Measurements from ENCODE around the gene TNNT1.

TNNT1 gene

DNA sequence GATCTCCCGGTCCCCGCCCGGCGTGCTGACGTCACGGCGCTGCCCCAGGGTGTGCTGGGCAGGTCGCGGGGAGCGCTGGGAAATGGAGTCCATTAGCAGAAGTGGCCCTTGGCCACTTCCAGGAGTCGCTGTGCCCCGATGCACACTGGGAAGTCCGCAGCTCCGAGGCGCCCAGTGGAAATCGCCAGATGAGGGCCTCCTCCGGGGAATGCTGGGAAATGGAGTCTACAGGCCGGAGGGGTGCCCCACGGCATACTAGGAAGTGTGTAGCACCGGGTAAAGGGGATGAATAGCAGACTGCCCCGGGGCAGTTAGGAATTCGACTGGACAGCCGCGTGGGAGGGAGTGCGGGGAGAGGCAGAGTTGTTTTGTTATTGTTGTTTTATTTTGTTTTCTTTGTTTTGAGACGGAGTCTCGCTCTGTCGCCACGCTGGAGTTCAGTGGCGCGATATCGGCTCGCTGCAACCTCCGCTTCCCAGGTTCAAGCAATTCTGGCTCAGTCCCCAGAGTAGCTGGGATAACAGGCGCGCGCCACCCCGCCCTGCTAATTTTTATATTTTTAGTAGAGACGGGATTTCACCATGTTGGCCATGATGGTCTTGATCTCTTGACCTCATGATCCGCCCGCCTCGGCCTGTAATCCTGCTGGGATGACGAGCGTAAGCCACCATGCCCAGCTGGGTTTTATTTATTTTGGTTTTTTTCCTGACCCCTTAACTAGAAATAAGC lies 31.2 kb downstream of the TNNT1 start:
- Histone ChIP-seq H3K4me1 (ENCODE audit: control insufficient read depth, insufficient read depth, low read length) (peaks cover 18% of the 10 kb centered on the region), H3K27ac (ENCODE audit: extremely low read depth, low read depth, low read length) (peak overlapping the region; percentile 42; the same call in 1 of the 2 replicates), H3K9me3 (ENCODE audit: control insufficient read depth, insufficient read depth, low read depth, low read length) (no peaks in the 10 kb centered on the region), H3K36me3 (ENCODE audit: control insufficient read depth in 2 of 2, insufficient read depth in 1 of 2, low read length in 2 of 2) (peaks cover 0 to 3% of the 10 kb centered on the region in 2 experiments; a peak in 1 of 3 replicates), H3K4me3 (ENCODE audit: low read depth, low read length) (peak overlapping the region; percentile 78)
- ChIA-PET POLR2A (interaction anchor here (0.5 to 2.7 kb wide), 33 partner anchors 12 to 917 kb away, joined by 3 to 16 read pairs (median 5); partner anchors contain the start of genes KMT5C, NAT14, PPP6R1 and RPS9), CTCF (interaction anchor here (0.6 to 4.6 kb wide), 9 partner anchors 15 to 300 kb away, joined by 3 to 26 read pairs (median 3); partner anchors contain the start of gene DNAAF3)
- TF ChIP-seq RBAK (tag by site-specific recombination; IDR thresholded peaks at IDR 0.05) (no peak), ZNF433 (tag by site-specific recombination; IDR thresholded peaks at IDR 0.05; ENCODE audit: low read depth) (no peak), ZFP3 (tag by site-specific recombination; IDR thresholded peaks at IDR 0.05; ENCODE audit: low read depth) (no peak), ZNF473 (tag by site-specific recombination; IDR thresholded peaks at IDR 0.05) (no peak), SETDB1 (IDR thresholded peaks at IDR 0.05; ENCODE audit: insufficient read length, low read length) (no peak), ZXDB (tag by site-specific recombination; IDR thresholded peaks at IDR 0.05) (peak; percentile 88), ZNF248 (tag by site-specific recombination; IDR thresholded peaks at IDR 0.05) (no peak), ZBTB20 (tag by site-specific recombination; IDR thresholded peaks at IDR 0.05) (peak; percentile 92), SALL2 (tag by site-specific recombination; IDR thresholded peaks at IDR 0.05; ENCODE audit: borderline replicate concordance) (no peak), ZNF843 (tag by site-specific recombination; IDR thresholded peaks at IDR 0.05) (peak; percentile 80)
- TF ChIP-seq, protein P1, sequence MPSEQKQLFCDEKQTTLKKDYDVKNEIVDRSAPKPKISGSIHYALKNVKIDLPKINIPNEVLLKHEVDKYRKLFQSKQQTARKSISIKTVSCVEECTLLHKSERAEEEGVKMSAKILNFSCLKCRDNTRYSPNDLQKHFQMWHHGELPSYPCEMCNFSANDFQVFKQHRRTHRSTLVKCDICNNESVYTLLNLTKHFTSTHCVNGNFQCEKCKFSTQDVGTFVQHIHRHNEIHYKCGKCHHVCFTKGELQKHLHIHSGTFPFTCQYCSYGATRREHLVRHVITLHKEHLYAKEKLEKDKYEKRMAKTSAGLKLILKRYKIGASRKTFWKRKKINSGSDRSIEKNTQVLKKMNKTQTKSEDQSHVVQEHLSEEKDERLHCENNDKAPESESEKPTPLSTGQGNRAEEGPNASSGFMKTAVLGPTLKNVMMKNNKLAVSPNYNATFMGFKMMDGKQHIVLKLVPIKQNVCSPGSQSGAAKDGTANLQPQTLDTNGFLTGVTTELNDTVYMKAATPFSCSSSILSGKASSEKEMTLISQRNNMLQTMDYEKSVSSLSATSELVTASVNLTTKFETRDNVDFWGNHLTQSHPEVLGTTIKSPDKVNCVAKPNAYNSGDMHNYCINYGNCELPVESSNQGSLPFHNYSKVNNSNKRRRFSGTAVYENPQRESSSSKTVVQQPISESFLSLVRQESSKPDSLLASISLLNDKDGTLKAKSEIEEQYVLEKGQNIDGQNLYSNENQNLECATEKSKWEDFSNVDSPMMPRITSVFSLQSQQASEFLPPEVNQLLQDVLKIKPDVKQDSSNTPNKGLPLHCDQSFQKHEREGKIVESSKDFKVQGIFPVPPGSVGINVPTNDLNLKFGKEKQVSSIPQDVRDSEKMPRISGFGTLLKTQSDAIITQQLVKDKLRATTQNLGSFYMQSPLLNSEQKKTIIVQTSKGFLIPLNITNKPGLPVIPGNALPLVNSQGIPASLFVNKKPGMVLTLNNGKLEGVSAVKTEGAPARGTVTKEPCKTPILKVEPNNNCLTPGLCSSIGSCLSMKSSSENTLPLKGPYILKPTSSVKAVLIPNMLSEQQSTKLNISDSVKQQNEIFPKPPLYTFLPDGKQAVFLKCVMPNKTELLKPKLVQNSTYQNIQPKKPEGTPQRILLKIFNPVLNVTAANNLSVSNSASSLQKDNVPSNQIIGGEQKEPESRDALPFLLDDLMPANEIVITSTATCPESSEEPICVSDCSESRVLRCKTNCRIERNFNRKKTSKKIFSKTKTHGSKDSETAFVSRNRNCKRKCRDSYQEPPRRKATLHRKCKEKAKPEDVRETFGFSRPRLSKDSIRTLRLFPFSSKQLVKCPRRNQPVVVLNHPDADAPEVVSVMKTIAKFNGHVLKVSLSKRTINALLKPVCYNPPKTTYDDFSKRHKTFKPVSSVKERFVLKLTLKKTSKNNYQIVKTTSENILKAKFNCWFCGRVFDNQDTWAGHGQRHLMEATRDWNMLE (tag by site-specific recombination; conservative IDR thresholded peaks at IDR 0.05; ENCODE audit: low read depth), result 0 out of 2 replicates have a peak, but pooled peaks have one; percentile 19
- TF ChIP-seq, protein P2, sequence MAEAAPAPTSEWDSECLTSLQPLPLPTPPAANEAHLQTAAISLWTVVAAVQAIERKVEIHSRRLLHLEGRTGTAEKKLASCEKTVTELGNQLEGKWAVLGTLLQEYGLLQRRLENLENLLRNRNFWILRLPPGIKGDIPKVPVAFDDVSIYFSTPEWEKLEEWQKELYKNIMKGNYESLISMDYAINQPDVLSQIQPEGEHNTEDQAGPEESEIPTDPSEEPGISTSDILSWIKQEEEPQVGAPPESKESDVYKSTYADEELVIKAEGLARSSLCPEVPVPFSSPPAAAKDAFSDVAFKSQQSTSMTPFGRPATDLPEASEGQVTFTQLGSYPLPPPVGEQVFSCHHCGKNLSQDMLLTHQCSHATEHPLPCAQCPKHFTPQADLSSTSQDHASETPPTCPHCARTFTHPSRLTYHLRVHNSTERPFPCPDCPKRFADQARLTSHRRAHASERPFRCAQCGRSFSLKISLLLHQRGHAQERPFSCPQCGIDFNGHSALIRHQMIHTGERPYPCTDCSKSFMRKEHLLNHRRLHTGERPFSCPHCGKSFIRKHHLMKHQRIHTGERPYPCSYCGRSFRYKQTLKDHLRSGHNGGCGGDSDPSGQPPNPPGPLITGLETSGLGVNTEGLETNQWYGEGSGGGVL (tag by site-specific recombination; IDR thresholded peaks at IDR 0.05), result no peak
- TF ChIP-seq, protein P3, sequence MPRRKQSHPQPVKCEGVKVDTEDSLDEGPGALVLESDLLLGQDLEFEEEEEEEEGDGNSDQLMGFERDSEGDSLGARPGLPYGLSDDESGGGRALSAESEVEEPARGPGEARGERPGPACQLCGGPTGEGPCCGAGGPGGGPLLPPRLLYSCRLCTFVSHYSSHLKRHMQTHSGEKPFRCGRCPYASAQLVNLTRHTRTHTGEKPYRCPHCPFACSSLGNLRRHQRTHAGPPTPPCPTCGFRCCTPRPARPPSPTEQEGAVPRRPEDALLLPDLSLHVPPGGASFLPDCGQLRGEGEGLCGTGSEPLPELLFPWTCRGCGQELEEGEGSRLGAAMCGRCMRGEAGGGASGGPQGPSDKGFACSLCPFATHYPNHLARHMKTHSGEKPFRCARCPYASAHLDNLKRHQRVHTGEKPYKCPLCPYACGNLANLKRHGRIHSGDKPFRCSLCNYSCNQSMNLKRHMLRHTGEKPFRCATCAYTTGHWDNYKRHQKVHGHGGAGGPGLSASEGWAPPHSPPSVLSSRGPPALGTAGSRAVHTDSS (tag by site-specific recombination; IDR thresholded peaks at IDR 0.05), result no peak
- TF ChIP-seq, protein P4, sequence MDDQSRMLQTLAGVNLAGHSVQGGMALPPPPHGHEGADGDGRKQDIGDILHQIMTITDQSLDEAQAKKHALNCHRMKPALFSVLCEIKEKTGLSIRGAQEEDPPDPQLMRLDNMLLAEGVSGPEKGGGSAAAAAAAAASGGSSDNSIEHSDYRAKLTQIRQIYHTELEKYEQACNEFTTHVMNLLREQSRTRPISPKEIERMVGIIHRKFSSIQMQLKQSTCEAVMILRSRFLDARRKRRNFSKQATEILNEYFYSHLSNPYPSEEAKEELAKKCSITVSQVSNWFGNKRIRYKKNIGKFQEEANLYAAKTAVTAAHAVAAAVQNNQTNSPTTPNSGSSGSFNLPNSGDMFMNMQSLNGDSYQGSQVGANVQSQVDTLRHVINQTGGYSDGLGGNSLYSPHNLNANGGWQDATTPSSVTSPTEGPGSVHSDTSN (CRISPR knock-in tag; IDR thresholded peaks at IDR 0.05), result peak; percentile 91
- TF ChIP-seq, protein P5, sequence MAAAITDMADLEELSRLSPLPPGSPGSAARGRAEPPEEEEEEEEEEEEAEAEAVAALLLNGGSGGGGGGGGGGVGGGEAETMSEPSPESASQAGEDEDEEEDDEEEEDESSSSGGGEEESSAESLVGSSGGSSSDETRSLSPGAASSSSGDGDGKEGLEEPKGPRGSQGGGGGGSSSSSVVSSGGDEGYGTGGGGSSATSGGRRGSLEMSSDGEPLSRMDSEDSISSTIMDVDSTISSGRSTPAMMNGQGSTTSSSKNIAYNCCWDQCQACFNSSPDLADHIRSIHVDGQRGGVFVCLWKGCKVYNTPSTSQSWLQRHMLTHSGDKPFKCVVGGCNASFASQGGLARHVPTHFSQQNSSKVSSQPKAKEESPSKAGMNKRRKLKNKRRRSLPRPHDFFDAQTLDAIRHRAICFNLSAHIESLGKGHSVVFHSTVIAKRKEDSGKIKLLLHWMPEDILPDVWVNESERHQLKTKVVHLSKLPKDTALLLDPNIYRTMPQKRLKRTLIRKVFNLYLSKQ (tag by site-specific recombination; IDR thresholded peaks at IDR 0.05; ENCODE audit: borderline replicate concordance), result no peak
- TF ChIP-seq, protein P6, sequence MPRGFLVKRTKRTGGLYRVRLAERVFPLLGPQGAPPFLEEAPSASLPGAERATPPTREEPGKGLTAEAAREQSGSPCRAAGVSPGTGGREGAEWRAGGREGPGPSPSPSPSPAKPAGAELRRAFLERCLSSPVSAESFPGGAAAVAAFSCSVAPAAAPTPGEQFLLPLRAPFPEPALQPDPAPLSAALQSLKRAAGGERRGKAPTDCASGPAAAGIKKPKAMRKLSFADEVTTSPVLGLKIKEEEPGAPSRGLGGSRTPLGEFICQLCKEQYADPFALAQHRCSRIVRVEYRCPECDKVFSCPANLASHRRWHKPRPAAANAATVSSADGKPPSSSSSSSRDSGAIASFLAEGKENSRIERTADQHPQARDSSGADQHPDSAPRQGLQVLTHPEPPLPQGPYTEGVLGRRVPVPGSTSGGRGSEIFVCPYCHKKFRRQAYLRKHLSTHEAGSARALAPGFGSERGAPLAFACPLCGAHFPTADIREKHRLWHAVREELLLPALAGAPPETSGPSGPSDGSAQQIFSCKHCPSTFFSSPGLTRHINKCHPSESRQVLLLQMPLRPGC (tag by site-specific recombination; IDR thresholded peaks at IDR 0.05), result 0 out of 2 replicates have a peak, but pooled peaks have one; percentile 30
- TF ChIP-seq, protein P7, sequence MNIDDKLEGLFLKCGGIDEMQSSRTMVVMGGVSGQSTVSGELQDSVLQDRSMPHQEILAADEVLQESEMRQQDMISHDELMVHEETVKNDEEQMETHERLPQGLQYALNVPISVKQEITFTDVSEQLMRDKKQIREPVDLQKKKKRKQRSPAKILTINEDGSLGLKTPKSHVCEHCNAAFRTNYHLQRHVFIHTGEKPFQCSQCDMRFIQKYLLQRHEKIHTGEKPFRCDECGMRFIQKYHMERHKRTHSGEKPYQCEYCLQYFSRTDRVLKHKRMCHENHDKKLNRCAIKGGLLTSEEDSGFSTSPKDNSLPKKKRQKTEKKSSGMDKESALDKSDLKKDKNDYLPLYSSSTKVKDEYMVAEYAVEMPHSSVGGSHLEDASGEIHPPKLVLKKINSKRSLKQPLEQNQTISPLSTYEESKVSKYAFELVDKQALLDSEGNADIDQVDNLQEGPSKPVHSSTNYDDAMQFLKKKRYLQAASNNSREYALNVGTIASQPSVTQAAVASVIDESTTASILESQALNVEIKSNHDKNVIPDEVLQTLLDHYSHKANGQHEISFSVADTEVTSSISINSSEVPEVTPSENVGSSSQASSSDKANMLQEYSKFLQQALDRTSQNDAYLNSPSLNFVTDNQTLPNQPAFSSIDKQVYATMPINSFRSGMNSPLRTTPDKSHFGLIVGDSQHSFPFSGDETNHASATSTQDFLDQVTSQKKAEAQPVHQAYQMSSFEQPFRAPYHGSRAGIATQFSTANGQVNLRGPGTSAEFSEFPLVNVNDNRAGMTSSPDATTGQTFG (tag by site-specific recombination; IDR thresholded peaks at IDR 0.05; ENCODE audit: borderline replicate concordance), result no peak
- TF ChIP-seq, protein P8, sequence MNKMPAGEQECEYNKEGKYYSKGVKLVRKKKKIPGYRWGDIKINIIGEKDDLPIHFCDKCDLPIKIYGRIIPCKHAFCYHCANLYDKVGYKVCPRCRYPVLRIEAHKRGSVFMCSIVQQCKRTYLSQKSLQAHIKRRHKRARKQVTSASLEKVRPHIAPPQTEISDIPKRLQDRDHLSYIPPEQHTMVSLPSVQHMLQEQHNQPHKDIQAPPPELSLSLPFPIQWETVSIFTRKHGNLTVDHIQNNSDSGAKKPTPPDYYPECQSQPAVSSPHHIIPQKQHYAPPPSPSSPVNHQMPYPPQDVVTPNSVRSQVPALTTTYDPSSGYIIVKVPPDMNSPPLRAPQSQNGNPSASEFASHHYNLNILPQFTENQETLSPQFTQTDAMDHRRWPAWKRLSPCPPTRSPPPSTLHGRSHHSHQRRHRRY (tag by site-specific recombination; IDR thresholded peaks at IDR 0.05), result no peak
